Measurements from ENCODE around the gene PLXNB1. TPM values are rescaled to one million over a fixed set of nuclear protein-coding genes. Genes with fewer than 3 reads are reported as not detected.

The PLXNB1 gene
- total RNA-seq, 1 experiment from 2014 or later, result 149 TPM

DNA sequence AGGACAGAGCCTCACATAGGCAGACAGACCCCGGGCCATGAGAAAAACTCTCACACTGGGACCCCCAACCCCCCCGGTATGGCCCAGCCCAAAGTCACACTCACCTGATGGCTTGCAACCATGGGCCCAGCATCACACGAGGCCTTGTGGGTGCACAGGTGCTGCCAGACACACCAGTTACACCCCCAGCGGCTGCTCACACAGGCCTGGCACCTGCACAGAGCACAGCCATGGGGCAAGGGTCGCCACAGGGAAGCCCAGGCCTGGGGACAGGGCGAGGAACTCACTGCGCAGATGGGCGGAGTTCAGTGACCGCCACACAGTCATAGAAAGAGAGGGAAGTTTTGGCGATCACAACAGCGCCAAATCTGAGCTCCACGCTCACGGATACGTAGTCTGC, 9.3 kb downstream of the PLXNB1 start:
- Histone ChIP-seq H3K36me3 (ENCODE audit: control insufficient read depth, insufficient read depth, low read length) (peaks cover 13% of the 10 kb centered on the region), H3K9me3 (no peaks in the 10 kb centered on the region), H3K27me3 (replicated peaks; ENCODE audit: control insufficient read depth, insufficient read depth, low read length) (no peaks in the 10 kb centered on the region), H3K4me1 (no peaks in the 10 kb centered on the region), H3K4me3 (ENCODE audit: low read depth, low read length) (no peak overlapping the region)
- Mint-ChIP-seq H3K9me3 (ENCODE audit: unreplicated experiment) (no peaks in the 10 kb centered on the region), H3K27ac (ENCODE audit: unreplicated experiment) (no peak overlapping the region), H3K27me3 (ENCODE audit: insufficient read depth, unreplicated experiment) (no peaks in the 10 kb centered on the region), H3K4me3 (ENCODE audit: unreplicated experiment) (no peak overlapping the region), H3K36me3 (ENCODE audit: insufficient read depth, unreplicated experiment) (peaks cover 72% of the 10 kb centered on the region), H3K4me1 (ENCODE audit: low read depth, unreplicated experiment) (peaks cover 9% of the 10 kb centered on the region)
- ChIA-PET POLR2A (no interaction called here), CTCF (interaction anchor here (6.1 kb wide), 1 partner anchor 15 kb away, joined by 40 read pairs; no protein-coding TSS in a partner anchor)
- no TSS peak for BruUV-seq (replicated peaks)
- TF ChIP-seq, protein P1, sequence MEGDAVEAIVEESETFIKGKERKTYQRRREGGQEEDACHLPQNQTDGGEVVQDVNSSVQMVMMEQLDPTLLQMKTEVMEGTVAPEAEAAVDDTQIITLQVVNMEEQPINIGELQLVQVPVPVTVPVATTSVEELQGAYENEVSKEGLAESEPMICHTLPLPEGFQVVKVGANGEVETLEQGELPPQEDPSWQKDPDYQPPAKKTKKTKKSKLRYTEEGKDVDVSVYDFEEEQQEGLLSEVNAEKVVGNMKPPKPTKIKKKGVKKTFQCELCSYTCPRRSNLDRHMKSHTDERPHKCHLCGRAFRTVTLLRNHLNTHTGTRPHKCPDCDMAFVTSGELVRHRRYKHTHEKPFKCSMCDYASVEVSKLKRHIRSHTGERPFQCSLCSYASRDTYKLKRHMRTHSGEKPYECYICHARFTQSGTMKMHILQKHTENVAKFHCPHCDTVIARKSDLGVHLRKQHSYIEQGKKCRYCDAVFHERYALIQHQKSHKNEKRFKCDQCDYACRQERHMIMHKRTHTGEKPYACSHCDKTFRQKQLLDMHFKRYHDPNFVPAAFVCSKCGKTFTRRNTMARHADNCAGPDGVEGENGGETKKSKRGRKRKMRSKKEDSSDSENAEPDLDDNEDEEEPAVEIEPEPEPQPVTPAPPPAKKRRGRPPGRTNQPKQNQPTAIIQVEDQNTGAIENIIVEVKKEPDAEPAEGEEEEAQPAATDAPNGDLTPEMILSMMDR (IDR thresholded peaks at IDR 0.05; ENCODE audit: insufficient read depth in 1 of 2, low read depth in 1 of 2, low read length in 1 of 2, severe bottlenecking in 1 of 2, unreplicated experiment in 1 of 2), result no peak
- intact Hi-C loops (cut with micrococcal nuclease; ENCODE audit: unreplicated experiment), result no loop called here
- DNase-seq, result no peak

DNA sequence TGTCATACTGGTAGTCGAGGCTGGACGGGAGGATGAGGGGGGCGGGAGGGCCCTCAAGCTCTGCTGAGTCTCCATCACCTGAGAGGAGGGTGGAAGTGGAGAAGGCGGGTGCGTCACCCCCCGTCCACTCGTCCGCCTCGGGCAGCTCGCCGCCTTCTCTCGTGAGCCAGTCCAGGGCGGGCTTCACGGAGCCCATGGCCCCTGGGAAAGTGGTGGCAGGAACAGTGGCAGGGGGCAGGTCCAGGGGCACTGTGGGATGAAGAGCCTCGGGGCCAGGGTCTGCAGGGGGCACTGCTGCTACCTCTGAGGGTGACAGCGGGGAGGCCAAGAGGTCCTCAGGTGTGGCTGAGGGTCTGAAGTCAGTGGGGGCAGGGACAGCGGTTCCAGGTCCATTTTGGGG, 10.3 kb downstream of the PLXNB1 start:
- Mint-ChIP-seq H3K9me3 (ENCODE audit: unreplicated experiment) (no peaks in the 10 kb centered on the region), H3K4me1 (ENCODE audit: low read depth, unreplicated experiment) (peaks cover 7% of the 10 kb centered on the region), H3K4me3 (ENCODE audit: unreplicated experiment) (no peak overlapping the region), H3K36me3 (ENCODE audit: insufficient read depth, unreplicated experiment) (peaks cover 80% of the 10 kb centered on the region), H3K27ac (ENCODE audit: unreplicated experiment) (no peak overlapping the region), H3K27me3 (ENCODE audit: insufficient read depth, unreplicated experiment) (no peaks in the 10 kb centered on the region)
- TF ChIP-seq, protein P1 (IDR thresholded peaks at IDR 0.05; ENCODE audit: insufficient read depth in 1 of 2, low read depth in 1 of 2, low read length in 1 of 2, severe bottlenecking in 1 of 2, unreplicated experiment in 1 of 2), result no peak
- Histone ChIP-seq H3K9me3 (no peaks in the 10 kb centered on the region), H3K4me3 (ENCODE audit: low read depth, low read length) (no peak overlapping the region), H3K27me3 (replicated peaks; ENCODE audit: control insufficient read depth, insufficient read depth, low read length) (no peaks in the 10 kb centered on the region), H3K36me3 (ENCODE audit: control insufficient read depth, insufficient read depth, low read length) (peaks cover 17% of the 10 kb centered on the region), H3K4me1 (no peaks in the 10 kb centered on the region)
- no peak for DNase-seq
- BruUV-seq (replicated peaks), result no TSS peak
- POLR2A ChIA-PET, result no interaction called here
- intact Hi-C loops (cut with micrococcal nuclease; ENCODE audit: unreplicated experiment), result no loop called here
- CTCF ChIA-PET, result interaction anchor here (0.9 to 6.1 kb wide), 4 partner anchors 16 to 20 kb away, joined by 3 to 40 read pairs (median 4); partner anchors contain the start of genes CCDC51 and TMA7

DNA sequence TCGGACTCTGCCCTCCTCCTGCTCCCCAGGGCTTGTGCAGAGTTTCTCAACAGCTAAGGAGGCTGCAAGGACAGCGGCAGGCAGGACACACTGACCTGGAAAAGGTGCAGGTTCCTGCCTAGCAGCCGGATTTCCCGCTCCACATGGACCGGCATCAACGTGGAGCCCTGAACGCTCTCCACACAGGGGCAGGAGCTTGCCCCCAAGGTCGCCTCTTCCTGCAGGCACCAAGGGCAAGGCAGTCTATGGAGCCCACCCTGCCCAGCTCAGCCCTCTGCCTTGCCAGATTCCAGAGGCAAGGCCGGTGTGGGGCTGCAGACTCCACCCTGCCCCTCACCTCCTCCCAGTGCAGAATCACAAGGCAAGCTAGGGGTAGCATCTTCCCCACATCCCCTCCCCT, 10.7 kb downstream of the PLXNB1 start:
- H3K27ac Mint-ChIP-seq (ENCODE audit: unreplicated experiment), result no peak overlapping the region
- peaks cover 19% of the 10 kb centered on the region for H3K36me3 ChIP-seq (ENCODE audit: control insufficient read depth, insufficient read depth, low read length)
- ChIA-PET CTCF (interaction anchor here (0.9 to 6.1 kb wide), 4 partner anchors 17 to 21 kb away, joined by 3 to 40 read pairs (median 4); partner anchors contain the start of genes CCDC51 and TMA7), POLR2A (no interaction called here)
- TF ChIP-seq, protein P1 (IDR thresholded peaks at IDR 0.05; ENCODE audit: insufficient read depth in 1 of 2, low read depth in 1 of 2, low read length in 1 of 2, severe bottlenecking in 1 of 2, unreplicated experiment in 1 of 2), result no peak
- H3K4me3 Mint-ChIP-seq (ENCODE audit: unreplicated experiment), result no peak overlapping the region
- no peaks in the 10 kb centered on the region for H3K27me3 Mint-ChIP-seq (ENCODE audit: insufficient read depth, unreplicated experiment)
- no TSS peak for BruUV-seq (replicated peaks)
- no peak overlapping the region for H3K4me3 ChIP-seq (ENCODE audit: low read depth, low read length)
- H3K4me1 ChIP-seq, result no peaks in the 10 kb centered on the region
- H3K4me1 Mint-ChIP-seq (ENCODE audit: low read depth, unreplicated experiment), result peaks cover 7% of the 10 kb centered on the region
- H3K9me3 ChIP-seq, result no peaks in the 10 kb centered on the region
- DNase-seq, result no peak
- no peaks in the 10 kb centered on the region for H3K27me3 ChIP-seq (replicated peaks; ENCODE audit: control insufficient read depth, insufficient read depth, low read length)
- no peaks in the 10 kb centered on the region for H3K9me3 Mint-ChIP-seq (ENCODE audit: unreplicated experiment)
- H3K36me3 Mint-ChIP-seq (ENCODE audit: insufficient read depth, unreplicated experiment), result peaks cover 83% of the 10 kb centered on the region
- intact Hi-C loops (cut with micrococcal nuclease; ENCODE audit: unreplicated experiment), result no loop called here
